ENCODE measurements around the gene MTCP1. TPM values are rescaled to one million over a fixed set of nuclear protein-coding genes. Genes with fewer than 3 reads are reported as not detected.
A peak's percentile ranks its signal among the peaks of the same experiment; 100 is the strongest.

MTCP1 gene
- total and polyA plus RNA-seq, 10 of the 15 experiments (the other 5 are each of a cell fraction or from before 2014, with no cell fraction given), result 16.6 to 74.0 (median 30.9) TPM

- Histone ChIP-seq H3K4me3 (peak overlapping the region; percentile 70; the same call in 1 of the 2 replicates), H3K4me2 (ENCODE audit: control insufficient read depth, insufficient read depth) (peak overlapping the region; percentile 11; the same call in 1 of the 2 replicates), H3K9ac (ENCODE audit: control insufficient read depth, insufficient read depth, low read length) (peak overlapping the region; percentile 7; the same call in 1 of the 2 replicates), H4K20me1 (ENCODE audit: control insufficient read depth, insufficient read depth) (no peaks in the 10 kb centered on the region), H3K27ac (ENCODE audit: control insufficient read depth, insufficient read depth) (peak overlapping the region; percentile 42; the same call in 1 of the 2 replicates), H3K36me3 (ENCODE audit: control insufficient read depth in 2 of 2, insufficient read depth in 2 of 2, low read length in 1 of 2) (no peaks in the 10 kb centered on the region), H2AFZ (ENCODE audit: control insufficient read depth, low read depth, low read length) (no peak overlapping the region), H3K79me2 (ENCODE audit: control insufficient read depth, insufficient read depth, low read length) (peaks cover 27% of the 10 kb centered on the region), H3K9me3 (replicated peaks; ENCODE audit: control insufficient read depth, insufficient read depth, low read length) (no peaks in the 10 kb centered on the region), H3K27me3 (replicated peaks in 1 of 2; ENCODE audit: control insufficient read depth in 2 of 2, insufficient read depth in 2 of 2, low read length in 1 of 2) (no peaks in the 10 kb centered on the region), H3K4me1 (ENCODE audit: control insufficient read depth, insufficient read depth, low read length) (no peaks in the 10 kb centered on the region)
- ChIA-PET SMC1A (ENCODE audit: uncharacterized antibody, unreplicated experiment) (interaction anchor here (1.3 to 3.3 kb wide), 4 partner anchors 11 to 40 kb away, joined by 3 to 21 read pairs (median 6); no protein-coding TSS in a partner anchor), CTCF (interaction anchor here (0.9 to 1.9 kb wide), 5 partner anchors 18 to 45 kb away, joined by 3 to 4 read pairs (median 4); no protein-coding TSS in a partner anchor), RAD21 (ENCODE audit: unreplicated experiment) (interaction anchor here (1.0 kb wide), 2 partner anchors 37 to 43 kb away, joined by 3 to 4 read pairs; no protein-coding TSS in a partner anchor), POLR2A (interaction anchor here (1.0 to 2.9 kb wide), 3 partner anchors 38 to 42 kb away, joined by 3 to 32 read pairs (median 6); partner anchors contain the start of genes CMC4 and MTCP1)
- WGBS (ENCODE audit: insufficient coverage, insufficient replicate concordance, low lambda C conversion rate, missing lambda C conversion rate), result 69% methylated on average over 2 of the region's 2 CpGs
- DNase-seq (ENCODE audit: low read depth, low spot score) (no peak), ATAC-seq (no peak), FAIRE-seq (no peak)
- in situ Hi-C loops (cut with MboI), result loop anchor here (5.0 kb wide), 1 partner anchor 37 kb away; no protein-coding TSS in a partner anchor
- intact Hi-C loops (cut with micrococcal nuclease; ENCODE audit: unreplicated experiment), result loop anchor here (5.0 kb wide), 1 partner anchor 43 kb away; the partner anchor contains the start of genes BRCC3, CMC4 and MTCP1
- BruUV-seq (replicated peaks), result no TSS peak
- TF ChIP-seq ZNF207 (IDR thresholded peaks at IDR 0.05; ENCODE audit: borderline replicate concordance) (no peak), POLR2A (IDR thresholded peaks at IDR 0.05; ENCODE audit: low read depth, low read length) (no peak), ATF7 (IDR thresholded peaks at IDR 0.05; ENCODE audit: low read depth) (no peak), REST (IDR thresholded peaks at IDR 0.05; ENCODE audit: low read depth, low read length) (no peak), ZBTB4 (CRISPR knock-in tag; IDR thresholded peaks at IDR 0.05) (no peak), GABPA (IDR thresholded peaks at IDR 0.05; ENCODE audit: low read depth) (no peak), NFIC (IDR thresholded peaks at IDR 0.05; ENCODE audit: low read depth, low read length) (no peak), ZNF687 (IDR thresholded peaks at IDR 0.05) (no peak), TBL1XR1 (IDR thresholded peaks at IDR 0.05; ENCODE audit: low read depth, low read length) (no peak), SMARCA5 (IDR thresholded peaks at IDR 0.05) (no peak), SMC3 (IDR thresholded peaks at IDR 0.05; ENCODE audit: borderline replicate concordance, low read length) (no peak), MXI1 (IDR thresholded peaks at IDR 0.05; ENCODE audit: low read depth, low read length) (no peak), ATF3 (IDR thresholded peaks at IDR 0.05; ENCODE audit: borderline replicate concordance, extremely low read depth, low read depth, low read length) (no peak)
These were observed 42.1 kb downstream of the MTCP1 start for GRCh38 chrX:155028877-155029291.

Measured in GM12878 (cell line).